NT2/D1 (cell line): ENCODE results near the gene FGF22.

Experiments
- SUZ12 ChIP-seq: IDR thresholded peaks from 2 replicates; pipeline ENCODE4 v1.6.1; 2011; ENCODE audit not compliant: insufficient read length, insufficient read depth; ENCODE audit errors: extremely low read depth
- YY1 ChIP-seq: IDR thresholded peaks from 2 replicates; pipeline ENCODE4 v1.6.1; 2011; ENCODE audit not compliant: insufficient read length, insufficient read depth
- ZNF274 ChIP-seq: IDR thresholded peaks from 2 replicates; pipeline ENCODE4 v1.6.1; 2011; ENCODE audit warnings: mild to moderate bottlenecking, low read depth, low read length

DNA sequence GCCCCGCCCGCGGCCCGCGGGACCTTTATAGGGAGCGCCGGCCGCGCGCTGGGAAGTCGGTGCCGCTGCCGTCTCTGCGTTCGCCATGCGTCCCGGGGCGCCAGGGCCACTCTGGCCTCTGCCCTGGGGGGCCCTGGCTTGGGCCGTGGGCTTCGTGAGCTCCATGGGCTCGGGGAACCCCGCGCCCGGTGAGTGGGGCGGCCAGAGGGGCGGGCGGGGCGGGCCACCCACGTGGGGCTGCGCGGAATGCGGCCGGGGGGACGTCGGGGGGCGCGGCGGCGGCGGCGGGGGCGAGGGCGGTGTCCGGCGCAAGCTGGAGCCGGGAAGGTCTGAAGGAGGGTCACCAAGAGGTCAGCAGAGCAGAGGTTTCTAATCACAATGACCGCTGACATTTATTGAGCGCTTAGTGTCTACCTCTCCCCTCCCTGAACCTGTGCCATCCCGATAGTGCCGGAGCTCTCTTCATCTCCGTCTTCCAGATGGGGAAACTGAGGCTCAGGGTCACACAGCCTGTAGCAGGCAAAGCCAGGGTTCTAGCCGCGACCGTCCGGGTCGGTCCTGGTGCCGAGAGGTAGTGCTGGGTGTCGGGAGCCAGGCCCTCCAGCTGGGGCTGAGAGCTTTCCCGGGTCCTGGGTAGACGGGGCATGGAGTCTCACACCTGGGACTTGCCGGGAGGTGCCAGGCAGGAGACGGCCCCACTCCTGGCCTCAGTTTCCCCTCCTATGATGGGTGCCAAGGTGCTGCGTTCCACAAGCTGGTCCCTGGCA, 36.8 kb downstream of the FGF22 start, which contains the start of gene FSTL3:
- TF ChIP-seq YY1 (no peak), SUZ12 (no peak), ZNF274 (no peak)
